HG02763 (cell line): ENCODE measurements around the gene MAP4K5.

Experiments used
- ATAC-seq: cut with Tn5 transposase; IDR thresholded peaks from one replicate; pipeline ENCODE4 v1.9.1; 2021; ENCODE audit warnings: mild to moderate bottlenecking, moderate library complexity; ENCODE audit not compliant: unreplicated experiment

The MAP4K5 gene

GRCh38 chr14:50373959-50374358, 158.4 kb downstream of the MAP4K5 start:
- ATAC-seq = no peak

GRCh38 chr14:50371546-50371945, 160.8 kb downstream of the MAP4K5 start:
- no peak for ATAC-seq
